Lower leg skin (tissue), 4 donors: ENCODE data around the gene SLC25A33. TPM values are rescaled to one million over a fixed set of nuclear protein-coding genes. Genes with fewer than 3 reads are reported as not detected.

Experiments
- DNase-seq, 2 donors: peaks; one replicate each; pipeline ENCODE4 v3.0.0-alpha.2; 2019; ENCODE audit warnings: low spot score in 2 of 2
- H3K4me3 ChIP-seq: fragments of 200-600 bp; sonication (generic); 2 replicates; pipeline ENCODE4 v1.5.1; 2017; ENCODE audit warnings: mild to moderate bottlenecking, low read depth; ENCODE audit not compliant: poor library complexity, severe bottlenecking
- POLR2A ChIP-seq, 2 donors: fragments of 450-650 bp; IDR thresholded peaks; one replicate each; pipeline ENCODE4 v1.6.1; 2016 to 2017; ENCODE audit warnings: antibody characterized with exemption in 2 of 2, mild to moderate bottlenecking in 1 of 2, moderate library complexity in 1 of 2
- WGBS, 2 donors: methylation state at CpG; one replicate each; pipeline ENCODE4 v1.1.5; 2018; 5-methylcytosine and 5-hydroxymethylcytosine counted together
- intact Hi-C: fragments of 100-400 bp; cut with DNase I; formaldehyde crosslinking; loops from one replicate; pipeline ENCODE4 v1.15.0; 2023; ENCODE audit warnings: low total_unique reads
- total RNA-seq, 4 donors: library from RNA; depleted of rRNA; stranded (reverse); fragments of >200 nt; gene quantifications; one replicate each; pipeline ENCODE4 v1.1.0, GENCODE V29; 2016
- TF ChIP-seq, protein P1 (sequence below), 3 donors: fragments of 450-650 bp; IDR thresholded peaks; one replicate each; pipeline ENCODE4 v1.5.1; 2016; ENCODE audit warnings: antibody characterized with exemption in 3 of 3, mild to moderate bottlenecking in 3 of 3, moderate library complexity in 2 of 3

The SLC25A33 gene
- total RNA-seq, 4 donors from 2014 or later, result 2.2 to 6.9 (median 4.8) TPM

DNA sequence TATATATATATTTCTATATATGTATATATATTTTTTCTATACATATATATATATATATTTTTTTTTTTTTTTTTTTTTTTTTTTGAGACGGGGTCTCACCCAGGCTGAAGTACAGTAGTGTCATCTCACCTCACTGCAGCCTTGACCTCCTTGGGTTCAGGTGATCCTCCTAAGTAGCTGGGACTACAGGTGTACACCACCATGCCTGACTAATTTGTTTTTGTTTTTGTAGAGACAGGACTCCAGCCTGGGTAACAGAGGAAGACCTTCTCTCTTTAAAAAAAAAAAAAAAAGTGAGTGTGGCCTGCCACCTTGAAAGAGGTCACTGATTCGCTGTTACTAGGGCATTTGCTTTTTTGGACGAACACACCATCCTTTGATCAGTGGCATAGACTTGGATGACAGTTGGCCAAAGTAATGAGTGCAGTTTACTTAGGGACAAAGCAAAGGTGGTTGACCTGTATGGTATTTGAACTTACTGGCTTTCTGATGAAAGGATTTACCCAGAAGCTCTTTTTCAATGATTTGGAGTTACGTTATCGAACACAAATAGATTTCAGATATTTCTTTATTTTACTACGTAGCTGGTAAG is 10.8 kb downstream of the SLC25A33 start:
- no peak overlapping the region for H3K4me3 ChIP-seq
- 97 to 99% methylated on average over 6 of the region's 6 CpGs for WGBS, 2 donors
- intact Hi-C loops, result no loop called here
- DNase-seq, result no peak
- no peak for TF ChIP-seq POLR2A (IDR thresholded peaks at IDR 0.05)
- TF ChIP-seq, protein P1, sequence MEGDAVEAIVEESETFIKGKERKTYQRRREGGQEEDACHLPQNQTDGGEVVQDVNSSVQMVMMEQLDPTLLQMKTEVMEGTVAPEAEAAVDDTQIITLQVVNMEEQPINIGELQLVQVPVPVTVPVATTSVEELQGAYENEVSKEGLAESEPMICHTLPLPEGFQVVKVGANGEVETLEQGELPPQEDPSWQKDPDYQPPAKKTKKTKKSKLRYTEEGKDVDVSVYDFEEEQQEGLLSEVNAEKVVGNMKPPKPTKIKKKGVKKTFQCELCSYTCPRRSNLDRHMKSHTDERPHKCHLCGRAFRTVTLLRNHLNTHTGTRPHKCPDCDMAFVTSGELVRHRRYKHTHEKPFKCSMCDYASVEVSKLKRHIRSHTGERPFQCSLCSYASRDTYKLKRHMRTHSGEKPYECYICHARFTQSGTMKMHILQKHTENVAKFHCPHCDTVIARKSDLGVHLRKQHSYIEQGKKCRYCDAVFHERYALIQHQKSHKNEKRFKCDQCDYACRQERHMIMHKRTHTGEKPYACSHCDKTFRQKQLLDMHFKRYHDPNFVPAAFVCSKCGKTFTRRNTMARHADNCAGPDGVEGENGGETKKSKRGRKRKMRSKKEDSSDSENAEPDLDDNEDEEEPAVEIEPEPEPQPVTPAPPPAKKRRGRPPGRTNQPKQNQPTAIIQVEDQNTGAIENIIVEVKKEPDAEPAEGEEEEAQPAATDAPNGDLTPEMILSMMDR (IDR thresholded peaks at IDR 0.05), result no peak

DNA sequence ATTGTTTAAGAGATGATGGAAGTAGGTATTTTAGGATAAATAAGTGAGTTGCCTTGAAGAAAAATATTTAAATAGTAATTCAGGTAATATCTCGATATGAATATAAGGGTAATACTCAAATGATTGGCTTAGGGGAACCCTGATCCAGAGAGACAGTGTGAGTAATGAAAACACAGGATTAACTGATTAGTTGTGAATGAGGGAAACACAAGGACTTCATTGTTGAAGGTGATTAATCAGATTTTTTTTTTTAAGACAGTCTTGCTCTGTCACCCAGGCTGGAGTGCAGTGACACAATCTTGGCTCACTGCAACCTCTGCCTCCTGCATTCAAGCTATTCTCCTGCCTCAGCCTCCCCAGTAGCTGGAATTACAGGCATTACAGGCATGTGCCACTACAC is 12.7 kb downstream of the SLC25A33 start:
- 92% methylated on average over 1 of the region's 1 CpG for WGBS, 2 donors
- no peak overlapping the region for H3K4me3 ChIP-seq
- DNase-seq, result no peak
- intact Hi-C loops, result no loop called here
- TF ChIP-seq, protein P1 (IDR thresholded peaks at IDR 0.05), result no peak
- TF ChIP-seq POLR2A (IDR thresholded peaks at IDR 0.05), result no peak

DNA sequence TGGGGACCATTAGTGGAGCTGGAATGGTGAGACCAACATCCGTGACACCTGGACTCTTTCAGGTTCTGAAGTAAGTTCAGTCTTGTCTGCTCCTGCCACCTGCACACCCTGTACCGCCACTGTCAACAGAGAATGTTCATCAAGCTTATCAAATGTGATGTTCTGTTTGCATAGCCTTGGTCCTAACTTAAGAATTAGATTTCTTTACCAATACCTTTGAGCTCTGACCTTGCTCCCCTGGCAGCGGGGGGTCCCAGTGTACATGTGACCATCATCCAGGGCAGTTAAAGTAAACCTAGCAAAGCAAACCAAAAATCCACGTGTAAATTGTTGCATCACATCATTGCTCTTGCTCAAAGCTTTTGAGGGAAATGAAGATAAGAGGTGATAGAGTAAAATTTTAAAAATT is 14.5 kb downstream of the SLC25A33 start:
- TF ChIP-seq, protein P1 (IDR thresholded peaks at IDR 0.05), result no peak
- TF ChIP-seq POLR2A (IDR thresholded peaks at IDR 0.05), result no peak
- 86 to 89% methylated on average over 4 of the region's 4 CpGs for WGBS, 2 donors
- intact Hi-C loops, result no loop called here

DNA sequence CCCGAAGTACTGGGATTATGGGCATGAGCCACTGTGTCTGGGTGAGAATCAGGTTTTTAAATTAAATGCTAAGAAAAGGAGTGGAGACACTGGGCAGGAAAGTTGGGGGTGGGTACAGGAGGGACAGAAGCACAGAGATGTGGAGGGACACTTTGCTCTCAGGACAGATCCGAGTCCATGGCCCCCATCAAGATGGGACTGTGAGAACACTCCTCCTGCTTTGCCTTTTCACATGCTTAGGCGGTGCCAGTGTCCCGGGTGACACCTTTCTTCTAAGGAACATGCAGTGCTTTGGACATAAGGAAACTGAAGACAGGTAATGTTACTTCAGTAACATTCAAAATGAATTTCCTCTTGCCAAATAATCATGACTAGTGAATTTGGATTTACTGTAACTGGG is 16.7 kb downstream of the SLC25A33 start:
- no peak for DNase-seq
- H3K4me3 ChIP-seq, result no peak overlapping the region
- WGBS, 2 donors, result 67 to 76% methylated on average over 4 of the region's 4 CpGs
- TF ChIP-seq, protein P1 (IDR thresholded peaks at IDR 0.05), result no peak
- no peak for TF ChIP-seq POLR2A (IDR thresholded peaks at IDR 0.05)
- intact Hi-C loops, result no loop called here

More for the DNA sequence above, 14.5 kb downstream of the SLC25A33 start:
- no peak for DNase-seq
- no peak overlapping the region for H3K4me3 ChIP-seq

DNA sequence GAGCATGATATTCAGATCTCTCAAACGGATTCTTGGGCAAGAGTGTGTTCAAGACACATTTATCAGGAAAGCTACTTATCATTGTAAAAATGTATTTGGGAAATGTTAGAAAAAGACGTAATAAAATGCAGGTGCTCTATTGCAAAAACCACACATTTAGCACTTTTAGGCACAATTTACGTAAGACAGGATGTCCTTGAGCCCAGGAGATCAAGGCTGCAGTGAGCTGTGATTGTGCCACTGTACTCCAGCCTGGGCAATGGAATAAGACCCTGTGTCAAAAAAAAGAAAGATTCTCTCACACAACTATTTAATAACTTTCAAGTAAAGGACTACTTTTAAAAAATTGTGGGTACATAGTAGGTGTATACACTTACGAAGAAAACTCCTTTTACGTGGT is 18.4 kb downstream of the SLC25A33 start:
- DNase-seq, result no peak
- H3K4me3 ChIP-seq, result no peak overlapping the region
- intact Hi-C loops, result no loop called here
- no peak for TF ChIP-seq POLR2A (IDR thresholded peaks at IDR 0.05)
- WGBS, 2 donors, result 94 to 95% methylated on average over 5 of the region's 5 CpGs

DNA sequence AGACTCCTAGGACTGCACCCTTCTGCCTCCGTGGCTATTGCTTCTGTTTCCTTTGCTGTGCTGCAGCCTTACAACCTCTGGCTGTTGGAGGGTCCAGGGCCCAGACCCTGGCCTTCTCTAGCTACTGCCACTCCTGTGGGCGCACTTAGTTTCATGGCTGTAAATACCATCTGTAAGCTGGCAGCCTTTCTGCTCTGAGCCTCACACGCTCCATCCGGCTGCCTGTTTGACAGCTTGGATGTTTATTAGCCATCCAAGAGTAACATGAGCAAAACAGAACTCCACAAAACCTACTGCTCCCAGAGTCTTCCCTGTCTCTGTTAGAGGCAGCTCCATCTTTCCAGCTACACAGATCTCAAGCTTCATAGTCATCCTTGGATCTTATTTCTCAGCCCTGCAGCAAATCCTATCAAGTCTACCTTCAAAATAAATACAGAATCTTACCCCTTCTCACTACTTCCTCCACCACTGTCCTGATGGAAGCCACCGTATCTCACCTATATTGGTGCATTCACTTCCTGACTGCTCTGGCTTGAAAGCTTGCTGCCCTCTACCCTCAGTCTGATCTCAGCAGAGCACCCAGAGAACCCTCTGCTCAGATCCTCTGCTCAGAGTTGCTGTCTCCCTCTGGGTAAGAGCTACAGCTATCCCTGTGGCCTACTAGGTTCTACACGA is 19.1 kb downstream of the SLC25A33 start:
- DNase-seq, result no peak
- intact Hi-C loops, result no loop called here
- H3K4me3 ChIP-seq, result no peak overlapping the region
- TF ChIP-seq POLR2A (IDR thresholded peaks at IDR 0.05), result no peak
- TF ChIP-seq, protein P1 (IDR thresholded peaks at IDR 0.05), result no peak
- 68 to 80% methylated on average over 6 of the region's 6 CpGs for WGBS, 2 donors
